HS-5 (cell line): Measurements from ENCODE around the gene MAB21L4.

ENCODE experiments used
- DNase-seq: peaks from one replicate; pipeline ENCODE4 v3.0.0-alpha.2; 2012; ENCODE audit warnings: low read depth

The MAB21L4 gene

DNA sequence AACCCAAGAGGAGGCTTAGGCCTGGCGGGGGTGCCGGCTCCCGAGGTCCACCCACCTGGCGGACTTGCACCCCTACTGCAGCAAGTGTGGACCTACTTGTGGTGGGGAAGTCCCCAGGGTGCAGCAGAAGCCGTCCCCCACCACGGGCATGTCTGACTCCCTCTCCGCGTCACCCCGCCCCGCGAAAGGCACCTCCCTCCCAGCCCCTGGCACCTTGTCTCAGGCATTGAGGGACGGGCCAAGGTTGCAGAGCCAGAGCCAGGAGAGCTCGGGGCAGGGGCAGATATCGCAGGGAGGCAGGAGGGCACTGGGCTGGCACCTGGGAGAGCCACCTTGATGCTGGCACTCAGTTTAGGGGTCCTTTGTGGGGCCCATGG is 29.2 kb upstream of the MAB21L4 start:
- no peak for DNase-seq

DNA sequence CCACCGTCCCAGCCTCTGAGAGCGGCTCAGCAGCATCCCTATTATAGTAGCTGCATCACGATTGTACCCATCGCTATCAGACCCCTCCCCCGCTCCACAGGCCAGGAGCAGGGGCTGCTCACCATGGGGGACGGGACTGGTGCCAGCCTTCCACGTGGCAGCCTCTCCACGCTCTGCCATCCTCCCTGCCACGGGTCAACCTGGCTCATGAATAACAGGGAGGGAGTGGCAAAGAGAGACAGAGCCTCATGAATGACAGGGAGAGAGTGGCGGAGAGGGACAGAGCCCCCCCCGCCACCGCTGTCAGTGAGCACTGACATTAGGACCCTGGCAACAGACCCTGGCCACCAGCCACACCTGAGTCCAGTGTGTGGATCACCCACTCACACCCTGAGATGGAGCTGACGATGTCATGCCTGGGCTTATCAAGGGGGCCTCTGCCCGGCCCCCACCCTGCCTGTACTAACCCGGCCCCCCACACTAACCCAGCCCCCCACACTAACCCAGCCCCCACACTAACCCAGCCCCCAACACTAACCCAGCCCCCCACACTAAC is 27.1 kb upstream of the MAB21L4 start:
- DNase-seq: no peak

DNA sequence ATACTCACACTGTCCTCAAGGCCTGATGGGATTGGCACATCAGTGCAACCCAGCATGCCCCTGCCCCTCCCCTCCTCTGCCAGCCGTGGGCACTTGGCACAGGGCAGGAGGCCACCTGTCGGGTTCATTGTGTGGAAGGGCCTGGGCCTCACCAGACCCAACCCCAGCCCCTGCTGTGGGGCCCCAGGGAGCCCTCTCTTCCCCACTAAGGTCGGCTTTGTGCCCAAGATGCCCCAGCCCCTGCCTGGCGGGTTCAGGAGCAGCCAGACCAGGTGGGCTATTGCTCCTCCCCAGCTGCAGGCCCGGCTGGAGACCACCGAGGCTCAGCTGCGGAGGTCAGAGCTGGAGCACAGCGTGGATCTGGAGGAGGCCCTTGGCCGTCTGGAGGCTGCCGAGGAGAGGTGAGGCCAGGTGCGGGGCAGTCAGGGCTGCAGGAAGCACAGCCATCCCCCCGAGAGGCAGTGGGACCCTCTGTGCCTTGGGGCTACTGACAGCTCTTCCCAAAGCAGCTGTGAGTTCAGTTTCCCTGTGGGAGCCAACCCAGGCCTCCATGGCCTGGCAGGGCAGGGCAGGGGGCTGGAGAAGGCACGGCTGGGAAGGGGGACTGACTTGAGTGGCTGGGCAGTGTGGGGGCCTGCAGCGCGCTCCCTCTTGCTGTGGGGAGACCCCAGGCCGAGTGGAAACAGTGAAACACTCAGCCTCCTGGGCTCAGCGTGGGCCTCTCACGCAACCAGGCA is 26.5 kb upstream of the MAB21L4 start:
- no peak for DNase-seq

DNA sequence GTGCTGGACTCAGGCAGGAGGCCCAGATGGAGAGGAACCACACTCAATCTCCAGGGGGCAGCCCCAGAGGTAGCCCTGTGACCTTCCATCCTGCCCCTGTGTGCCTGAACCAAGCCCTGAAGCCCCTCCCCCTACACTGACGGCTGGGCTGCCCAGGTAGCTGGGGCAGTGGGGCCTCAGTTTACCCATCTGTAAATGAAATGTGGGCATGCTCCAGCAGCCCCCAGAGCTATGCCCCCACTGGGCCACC is 26.0 kb upstream of the MAB21L4 start:
- DNase-seq: no peak

DNA sequence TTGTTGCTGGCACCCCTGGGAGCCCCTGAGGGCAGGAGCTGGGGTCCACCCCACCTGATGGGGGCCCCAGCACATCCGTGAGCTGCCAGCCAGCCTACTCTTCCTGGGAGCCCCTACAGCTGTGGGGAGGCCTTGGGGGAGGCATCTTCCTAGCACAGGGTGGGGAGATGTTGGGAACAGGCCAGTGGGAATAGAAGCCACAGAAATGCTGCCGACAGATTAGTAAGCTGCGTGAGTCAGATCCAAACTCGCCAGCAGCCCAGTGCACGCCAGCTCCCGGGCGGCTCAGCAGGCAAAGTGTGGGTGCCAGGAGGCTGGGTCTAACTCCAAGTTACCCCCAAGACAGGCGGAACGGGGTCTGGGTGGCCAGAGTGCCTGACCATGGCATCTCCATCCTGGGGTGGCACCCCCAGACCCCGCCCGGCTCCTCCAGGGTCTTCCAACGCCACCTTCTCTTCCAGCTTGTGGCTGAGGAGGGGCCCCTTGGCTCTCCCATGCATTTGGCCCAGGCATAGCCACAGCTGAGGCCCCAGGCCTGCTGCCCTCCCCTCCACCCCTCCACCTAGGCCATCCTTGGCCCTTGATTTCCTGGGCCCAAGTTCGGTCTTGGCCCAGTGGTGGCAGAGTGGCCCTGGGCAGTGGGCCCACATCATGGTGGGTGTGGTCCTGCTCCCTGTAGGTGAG is 25.5 kb upstream of the MAB21L4 start:
- peak; percentile 77 for DNase-seq

DNA sequence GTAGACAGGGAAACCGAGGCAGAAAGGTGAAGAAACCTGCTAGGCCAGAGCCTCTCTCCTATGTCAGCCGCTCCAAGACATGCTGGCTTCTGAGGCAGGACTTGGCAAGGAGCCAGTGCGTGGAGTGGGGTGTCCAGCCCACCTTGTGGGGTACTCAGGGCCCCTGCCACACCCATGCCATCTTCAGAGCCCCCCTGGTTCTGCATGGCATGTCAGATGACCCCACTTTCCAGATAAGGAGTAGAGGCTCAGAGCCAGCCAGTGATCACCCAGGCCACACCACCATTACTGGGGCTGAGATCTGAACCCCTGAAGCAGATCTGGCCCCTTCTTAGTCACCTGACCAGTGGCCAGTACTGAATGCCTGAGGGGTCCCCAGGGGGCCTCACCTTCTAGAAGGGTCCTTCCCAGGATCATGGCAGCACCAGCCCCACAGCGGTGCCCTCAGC is 24.9 kb upstream of the MAB21L4 start:
- no peak for DNase-seq

DNA sequence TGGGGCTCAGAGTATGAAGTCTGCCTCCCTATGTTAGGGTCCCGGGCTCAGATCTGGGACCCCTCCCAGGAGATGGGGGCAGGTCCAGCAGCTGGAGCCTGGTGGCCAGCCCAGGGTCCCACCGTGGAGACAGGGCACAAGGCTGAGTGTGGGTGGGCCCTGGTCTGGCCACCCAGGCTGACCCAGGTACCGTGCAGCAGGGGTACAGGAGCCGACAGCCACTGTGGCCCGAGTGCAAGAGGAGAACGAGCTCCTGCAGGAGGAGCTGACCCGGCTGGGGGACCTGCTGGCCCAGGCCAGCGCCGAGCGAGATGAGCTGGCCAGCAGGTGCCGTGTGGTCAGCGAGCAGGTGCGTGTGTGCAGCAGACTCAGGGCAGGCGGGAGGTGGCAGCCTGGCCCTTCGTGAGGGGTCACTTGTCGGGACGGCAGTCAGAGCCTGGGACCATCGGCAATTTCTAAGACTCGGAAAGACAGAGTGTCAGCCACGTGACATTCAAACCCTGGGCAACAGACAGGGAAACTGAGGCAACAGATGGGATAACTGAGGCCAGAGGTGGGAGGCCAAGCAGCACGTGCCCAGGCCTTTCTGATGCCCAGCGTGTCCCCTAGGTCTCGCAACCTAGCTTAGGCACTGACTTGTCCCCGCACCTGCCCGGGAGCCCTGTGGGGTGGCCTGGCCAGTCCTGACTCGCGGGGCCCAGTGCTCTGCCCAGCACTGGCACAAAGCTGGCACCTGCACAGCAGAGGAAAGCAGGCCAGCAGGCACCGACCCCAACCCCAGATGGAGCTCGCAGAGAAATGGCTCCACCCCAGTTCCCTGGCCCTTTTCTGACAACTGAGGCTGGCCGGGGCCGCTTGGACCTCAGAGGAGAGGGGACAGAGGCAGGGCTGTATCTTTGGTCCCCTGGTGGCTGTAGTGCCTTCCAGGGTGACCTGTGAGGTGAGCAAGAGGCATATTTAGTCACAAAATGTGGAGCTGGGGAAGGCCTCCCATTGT is 24.1 kb upstream of the MAB21L4 start:
- DNase-seq: no peak

DNA sequence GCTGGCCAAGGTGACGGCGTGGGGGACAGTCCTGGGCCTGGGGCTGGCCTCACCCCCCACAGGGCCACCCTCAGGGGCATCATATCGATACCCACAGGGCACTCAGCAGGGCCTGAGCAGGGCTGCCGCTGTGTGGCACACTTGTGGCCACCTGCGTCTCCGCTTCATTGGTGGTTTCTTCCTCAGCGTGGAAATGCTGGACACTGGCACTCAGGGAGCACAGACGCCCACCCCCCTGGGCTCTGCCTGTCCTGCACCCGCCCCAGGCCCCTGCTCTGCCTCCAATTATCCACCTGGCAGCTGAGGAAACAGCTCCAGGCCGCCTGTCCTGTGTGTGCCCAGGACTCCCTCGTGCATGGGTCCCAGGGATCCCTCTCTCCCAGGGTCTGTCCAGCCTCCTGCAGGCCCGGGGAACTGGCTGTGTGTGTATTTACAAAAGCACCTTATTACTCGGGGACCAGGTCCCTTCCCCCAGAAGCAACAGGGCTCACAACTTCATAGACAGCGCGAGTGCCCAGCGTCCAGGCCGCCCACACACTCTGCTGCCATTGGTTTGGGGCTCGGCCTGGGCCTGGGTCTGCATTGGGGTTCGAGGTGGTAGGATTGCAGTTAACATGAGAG is 23.3 kb upstream of the MAB21L4 start:
- no peak for DNase-seq

DNA sequence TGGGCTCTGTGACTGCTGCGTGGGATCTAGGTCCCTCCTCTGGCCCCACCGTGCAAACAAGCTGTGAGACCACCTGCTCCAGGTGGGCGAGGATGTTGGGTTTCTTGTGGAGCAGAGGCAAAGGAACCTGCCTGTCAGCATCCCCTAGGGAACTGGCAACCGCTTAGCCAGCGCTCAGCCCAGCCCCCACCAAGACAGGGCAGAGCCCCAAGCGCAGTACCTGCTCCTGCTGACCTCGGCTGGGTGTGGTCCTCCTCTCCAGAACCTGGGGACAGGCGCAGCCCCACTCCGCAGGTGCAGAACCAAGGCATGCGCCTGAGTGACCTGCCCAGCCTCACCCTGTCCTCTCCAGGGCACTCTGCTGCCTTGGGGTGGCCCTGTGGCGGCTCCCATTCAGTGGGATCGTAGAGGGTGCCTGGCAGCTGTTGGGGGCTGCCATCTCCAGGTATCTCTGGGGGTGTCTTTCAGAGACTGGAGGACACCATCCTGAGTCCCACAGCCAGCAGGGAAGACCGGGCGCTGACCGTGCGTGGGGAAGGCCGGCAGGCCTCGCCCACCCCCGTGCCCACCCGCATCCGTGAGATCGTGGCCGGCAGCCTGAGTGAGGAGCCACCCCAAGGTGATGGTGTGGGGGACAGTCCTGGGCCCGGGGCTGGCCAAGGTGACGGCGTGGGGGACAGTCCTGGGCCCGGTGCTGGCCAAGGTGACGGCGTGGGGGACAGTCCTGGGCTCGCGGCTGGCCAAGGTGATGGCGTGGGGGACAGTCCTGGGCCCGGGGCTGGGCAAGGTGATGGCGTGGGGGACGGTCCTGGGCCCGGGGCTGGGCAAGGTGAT is 22.5 kb upstream of the MAB21L4 start:
- no peak for DNase-seq

DNA sequence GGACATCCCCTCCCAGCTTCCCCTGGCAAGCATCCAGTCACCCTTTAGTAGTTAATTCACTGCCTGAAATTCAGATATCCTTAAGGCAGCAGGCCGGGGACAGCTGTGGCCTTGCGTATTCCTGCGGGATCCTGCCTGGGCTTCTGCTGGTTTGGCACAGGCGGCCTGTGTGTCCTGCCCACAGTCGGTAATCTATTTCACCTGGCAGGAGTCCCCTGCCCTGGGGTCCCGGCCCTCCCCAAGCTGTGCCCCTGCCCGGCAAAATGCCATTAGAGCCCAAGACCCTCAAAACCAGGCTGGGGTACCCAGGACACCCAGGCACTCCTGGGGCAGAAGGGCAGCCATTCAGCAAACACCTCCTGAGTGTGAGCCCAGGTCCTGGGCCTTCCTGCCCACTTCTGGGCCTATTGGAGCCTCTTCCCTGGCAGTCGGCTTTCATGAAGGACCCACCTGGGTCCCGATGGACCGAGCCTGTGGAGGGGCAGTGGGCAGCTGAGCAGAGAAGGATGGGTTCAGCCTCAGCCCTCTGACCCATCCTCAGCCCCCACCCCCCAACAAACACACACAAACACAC is 21.8 kb upstream of the MAB21L4 start:
- DNase-seq: no peak

DNA sequence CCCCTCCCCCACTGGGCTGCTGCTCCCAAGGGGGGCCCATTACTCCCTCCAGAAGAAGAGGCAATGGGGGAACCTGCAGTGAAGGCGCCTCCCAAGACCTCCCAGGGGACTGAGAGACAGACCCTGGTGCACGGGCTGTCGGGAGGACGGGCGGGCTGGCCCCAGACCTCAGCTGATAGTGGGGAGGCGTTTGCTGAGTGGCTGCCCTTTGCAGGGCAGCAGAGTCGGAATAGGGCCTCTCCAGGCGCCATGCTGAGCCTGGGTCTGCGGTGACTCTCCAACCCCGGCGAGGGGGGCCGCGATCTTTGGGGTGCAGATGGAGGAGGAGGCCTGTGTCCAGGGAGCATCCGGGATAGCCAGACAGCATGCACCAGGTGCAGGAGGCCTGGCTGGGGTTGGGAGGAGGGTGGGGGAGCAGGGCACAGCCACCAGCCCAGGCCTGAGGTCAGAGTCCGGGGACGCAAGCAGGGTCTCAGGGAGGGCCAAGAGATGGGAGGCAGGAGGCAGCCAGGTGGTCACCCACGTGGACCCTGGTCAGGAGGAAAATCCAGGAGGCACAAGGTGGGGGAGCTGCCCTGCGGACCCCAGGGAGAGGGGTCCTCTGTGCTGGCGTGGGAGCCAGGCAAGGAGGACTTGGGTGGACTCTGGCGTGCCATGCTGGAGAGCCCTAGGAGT is 21.2 kb upstream of the MAB21L4 start:
- DNase-seq: no peak

DNA sequence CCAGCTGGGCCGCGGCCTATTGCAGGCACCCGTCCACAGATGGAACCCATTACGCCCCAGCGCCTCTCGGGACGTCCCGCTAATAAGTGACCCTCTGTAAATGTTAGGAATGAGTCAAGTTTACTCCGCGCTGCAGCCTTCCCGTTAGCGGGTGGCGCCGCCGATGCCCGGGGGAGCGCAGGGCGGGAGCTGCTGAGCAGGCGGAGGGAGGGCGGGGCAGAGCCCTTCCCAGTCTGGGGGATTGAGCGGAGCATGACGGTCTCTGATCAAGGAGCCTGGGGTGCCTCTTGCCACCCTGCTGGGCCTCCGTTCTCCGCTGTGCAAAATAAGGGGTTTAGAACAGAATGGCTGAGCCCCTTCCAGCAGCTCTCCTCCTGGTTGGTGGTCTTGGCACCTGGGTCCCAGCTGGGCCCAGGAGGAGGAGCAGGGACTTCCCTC is 20.6 kb upstream of the MAB21L4 start:
- peak; percentile 50 for DNase-seq

DNA sequence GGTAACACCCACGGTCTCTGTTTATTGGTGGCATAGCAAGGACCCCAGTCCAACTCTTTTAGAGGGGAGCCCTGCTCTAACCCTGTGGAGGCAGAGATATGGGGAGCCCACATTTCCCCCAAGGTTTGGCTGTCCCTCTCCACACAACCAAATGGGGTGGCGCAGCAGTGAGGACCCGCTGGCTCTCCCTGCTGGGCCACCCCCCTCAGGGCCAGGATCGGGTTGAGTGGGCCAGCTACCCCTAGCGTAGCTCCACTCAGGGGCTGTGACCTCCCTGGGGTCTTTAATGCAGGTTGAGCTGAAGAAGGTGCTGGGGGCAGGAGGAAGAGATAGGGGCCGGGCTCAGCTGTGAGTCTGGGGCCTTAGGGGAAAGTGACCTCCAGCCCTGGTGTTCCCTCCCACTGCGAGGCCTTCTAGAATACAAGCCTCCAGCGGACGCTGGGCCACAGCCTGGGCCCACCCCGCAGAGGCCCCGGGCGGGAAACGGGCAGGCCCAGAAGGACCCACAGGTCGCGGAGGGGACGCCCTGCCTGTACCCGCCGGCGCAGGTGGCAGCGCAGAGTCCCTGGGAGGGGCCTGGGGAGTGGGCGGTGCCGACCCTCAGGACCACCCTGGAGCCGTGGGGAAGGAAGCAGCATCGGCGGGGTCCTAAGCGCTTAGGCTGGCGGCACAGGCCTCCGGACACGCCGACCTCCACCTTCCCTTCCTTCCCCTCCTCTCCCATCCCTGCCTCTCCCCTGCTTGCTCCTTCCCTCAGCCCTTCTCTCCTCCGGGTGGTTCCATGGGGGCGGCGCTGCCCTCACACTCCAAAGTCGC is 19.8 kb upstream of the MAB21L4 start:
- no peak for DNase-seq

DNA sequence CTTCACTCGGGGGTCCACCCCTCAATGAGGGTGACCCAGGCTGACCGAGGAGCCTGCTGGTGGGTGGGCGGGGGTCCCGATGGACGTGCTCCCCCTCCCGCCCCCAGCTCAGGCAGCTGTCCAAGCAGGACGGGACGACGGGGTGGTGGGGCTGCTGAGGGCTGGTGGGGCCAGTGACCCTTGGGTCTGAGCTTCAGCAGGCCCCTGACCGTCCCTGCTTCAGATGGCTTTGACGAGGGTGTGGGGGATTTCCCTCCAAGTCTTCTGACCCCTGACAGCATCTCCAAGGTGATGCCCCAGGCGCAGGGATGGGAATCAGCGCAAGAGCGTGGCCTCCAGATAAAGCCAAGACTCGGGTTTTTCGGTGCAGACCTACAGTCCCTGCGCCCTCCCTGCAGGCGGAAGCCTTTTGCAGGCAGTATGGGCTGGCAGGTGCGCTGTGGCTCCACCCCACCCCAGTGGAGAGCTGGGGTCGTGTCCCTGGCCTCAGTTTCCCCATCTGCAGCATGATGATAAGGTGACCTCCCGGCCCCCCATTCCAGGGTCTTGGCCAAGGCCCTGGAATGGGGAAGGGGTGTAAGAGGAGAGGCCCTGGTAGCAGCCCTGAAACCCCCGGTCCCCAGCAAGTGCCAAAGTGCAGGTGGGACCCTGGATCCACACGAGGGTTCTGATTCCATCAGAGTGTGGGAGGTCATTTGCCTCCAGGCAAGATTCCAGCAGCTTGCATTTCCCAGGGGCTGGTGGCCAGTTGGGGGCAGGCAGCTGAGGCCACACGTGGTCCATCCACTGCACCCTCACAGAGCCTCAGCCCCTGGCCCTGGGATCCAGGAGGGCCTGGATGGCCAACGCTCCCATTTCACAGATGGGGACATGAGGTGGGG is 18.9 kb upstream of the MAB21L4 start:
- no peak for DNase-seq

DNA sequence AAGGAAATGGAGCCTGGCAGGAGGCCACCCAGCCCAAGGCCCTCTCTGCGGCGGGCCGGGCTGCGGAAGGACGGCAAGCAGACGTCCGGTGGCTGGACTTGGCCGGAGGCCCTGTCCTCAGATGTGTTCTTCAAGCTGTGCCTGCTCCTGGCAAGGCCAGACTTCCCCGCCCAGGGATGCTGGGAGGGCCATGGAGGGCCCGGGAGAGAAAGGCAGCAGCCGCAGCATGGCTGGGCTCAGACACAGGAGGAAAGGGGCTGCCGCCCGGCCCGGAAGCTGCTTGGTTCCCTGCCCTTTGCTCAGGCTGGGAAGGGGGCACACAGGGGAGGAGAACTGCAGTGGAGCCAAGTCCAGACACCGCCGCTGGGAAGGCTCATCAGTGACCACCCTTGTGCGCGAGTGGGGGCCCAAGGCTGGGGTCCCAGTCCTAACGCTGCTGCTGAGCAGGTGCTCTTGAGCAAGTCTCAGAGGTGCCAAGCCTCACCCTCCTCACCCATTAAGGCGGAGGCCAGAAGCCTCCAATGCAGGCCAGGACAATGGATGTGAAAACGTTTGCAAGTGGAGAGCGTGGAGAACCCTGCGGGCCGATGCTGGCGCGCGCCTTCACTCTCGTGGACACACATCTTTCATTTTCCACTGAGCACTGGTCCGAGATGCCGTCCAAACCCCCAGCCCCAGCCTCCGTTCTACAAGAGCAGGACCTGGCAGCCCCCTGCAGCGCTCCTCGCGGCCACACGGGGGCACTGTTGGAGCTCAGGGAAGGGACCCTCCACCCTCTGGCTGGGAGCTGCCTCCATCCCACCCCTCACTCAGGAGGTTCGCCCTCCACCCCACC is 18.1 kb upstream of the MAB21L4 start:
- no peak for DNase-seq

DNA sequence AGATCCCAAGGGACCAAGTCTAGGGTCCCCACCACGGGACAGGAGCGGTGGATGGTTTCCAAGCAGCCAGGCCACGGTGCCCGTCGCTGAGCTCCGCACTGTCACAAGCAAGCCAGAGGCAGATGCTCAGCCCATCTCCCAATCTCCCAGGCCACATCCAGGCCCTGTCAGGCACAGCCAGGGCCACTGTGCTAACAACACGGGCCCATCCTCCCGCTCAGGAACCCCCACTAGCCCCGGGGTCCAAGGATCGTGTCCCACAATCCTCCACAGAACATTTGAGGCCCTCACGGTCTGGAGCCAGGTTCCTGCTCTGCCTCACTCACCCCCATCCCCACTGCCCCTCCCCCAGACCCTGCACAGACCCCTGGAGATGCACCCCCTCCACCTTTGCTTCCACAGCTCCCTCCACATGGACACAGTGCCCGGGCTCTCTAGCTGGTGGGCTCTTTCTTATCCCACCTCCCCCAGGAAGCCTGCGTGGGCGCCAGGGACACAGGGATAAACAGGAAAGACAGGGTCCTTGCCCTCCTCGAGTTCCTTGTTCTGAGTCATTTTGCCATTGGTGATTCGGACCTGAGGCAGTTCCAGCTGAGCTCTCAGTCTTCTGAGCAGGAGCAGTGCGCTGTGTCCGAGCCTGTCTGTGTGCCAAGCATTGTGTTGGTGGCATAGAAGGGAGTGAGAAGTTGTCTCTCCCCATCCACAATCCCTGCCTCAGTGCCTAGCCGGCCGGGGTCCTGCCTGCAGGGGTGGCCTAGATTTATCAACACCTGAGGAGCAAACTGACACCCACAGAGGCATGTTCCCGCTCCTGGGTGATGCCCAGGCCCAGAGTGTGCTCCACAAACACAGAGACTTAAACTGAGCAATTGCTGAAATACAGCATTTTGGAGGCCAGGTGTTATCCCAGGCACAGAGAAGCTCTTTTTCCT is 17.2 kb upstream of the MAB21L4 start:
- no peak for DNase-seq
